Lower leg skin (tissue), 3 donors: Measurements from ENCODE around the gene LCN2.

Experiments
- POLR2A ChIP-seq, 2 donors: fragments of 450-650 bp; IDR thresholded peaks; one replicate each; pipeline ENCODE4 v1.6.1; 2016 to 2017; ENCODE audit warnings: antibody characterized with exemption in 2 of 2, mild to moderate bottlenecking in 1 of 2, moderate library complexity in 1 of 2
- TF ChIP-seq, protein P1 (sequence below), 3 donors: fragments of 450-650 bp; IDR thresholded peaks; one replicate each; pipeline ENCODE4 v1.5.1; 2016; ENCODE audit warnings: antibody characterized with exemption in 3 of 3, mild to moderate bottlenecking in 3 of 3, moderate library complexity in 2 of 3

DNA sequence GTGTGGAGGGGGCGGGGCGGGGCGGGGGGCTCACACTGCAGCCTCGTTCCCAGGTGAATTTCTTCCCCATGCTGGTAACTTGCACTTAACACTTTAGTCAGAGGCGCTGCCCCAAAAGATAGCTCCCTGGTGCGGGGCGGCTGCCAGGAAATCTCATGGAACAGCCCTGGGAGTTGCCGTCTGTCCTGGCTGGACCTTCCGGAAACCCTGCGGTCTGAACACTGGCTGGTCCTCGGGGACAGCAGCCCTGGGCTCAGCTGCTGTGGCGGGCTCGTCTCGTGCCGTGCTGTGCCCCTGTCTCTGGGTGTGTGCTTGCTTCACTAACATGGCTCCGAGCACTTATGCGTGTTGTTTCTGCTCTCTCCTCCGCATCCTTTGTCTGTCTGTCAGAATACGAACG, 47.6 kb upstream of the LCN2 start:
- TF ChIP-seq, protein P1, sequence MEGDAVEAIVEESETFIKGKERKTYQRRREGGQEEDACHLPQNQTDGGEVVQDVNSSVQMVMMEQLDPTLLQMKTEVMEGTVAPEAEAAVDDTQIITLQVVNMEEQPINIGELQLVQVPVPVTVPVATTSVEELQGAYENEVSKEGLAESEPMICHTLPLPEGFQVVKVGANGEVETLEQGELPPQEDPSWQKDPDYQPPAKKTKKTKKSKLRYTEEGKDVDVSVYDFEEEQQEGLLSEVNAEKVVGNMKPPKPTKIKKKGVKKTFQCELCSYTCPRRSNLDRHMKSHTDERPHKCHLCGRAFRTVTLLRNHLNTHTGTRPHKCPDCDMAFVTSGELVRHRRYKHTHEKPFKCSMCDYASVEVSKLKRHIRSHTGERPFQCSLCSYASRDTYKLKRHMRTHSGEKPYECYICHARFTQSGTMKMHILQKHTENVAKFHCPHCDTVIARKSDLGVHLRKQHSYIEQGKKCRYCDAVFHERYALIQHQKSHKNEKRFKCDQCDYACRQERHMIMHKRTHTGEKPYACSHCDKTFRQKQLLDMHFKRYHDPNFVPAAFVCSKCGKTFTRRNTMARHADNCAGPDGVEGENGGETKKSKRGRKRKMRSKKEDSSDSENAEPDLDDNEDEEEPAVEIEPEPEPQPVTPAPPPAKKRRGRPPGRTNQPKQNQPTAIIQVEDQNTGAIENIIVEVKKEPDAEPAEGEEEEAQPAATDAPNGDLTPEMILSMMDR (IDR thresholded peaks at IDR 0.05), result no peak
- TF ChIP-seq POLR2A (IDR thresholded peaks at IDR 0.05), result no peak
